Raji (cell line): ENCODE results near the gene BCL2.

Experiments used
- POLR2A ChIP-seq: IDR thresholded peaks from 2 replicates; pipeline ENCODE4 v1.6.1; 2011; ENCODE audit warnings: low read depth, low read length, control low read depth; ENCODE audit not compliant: insufficient read depth

Gene BCL2

GRCh38 chr18:63186520-63187222, 132.9 kb downstream of the BCL2 start:
- TF ChIP-seq POLR2A: no peak

DNA sequence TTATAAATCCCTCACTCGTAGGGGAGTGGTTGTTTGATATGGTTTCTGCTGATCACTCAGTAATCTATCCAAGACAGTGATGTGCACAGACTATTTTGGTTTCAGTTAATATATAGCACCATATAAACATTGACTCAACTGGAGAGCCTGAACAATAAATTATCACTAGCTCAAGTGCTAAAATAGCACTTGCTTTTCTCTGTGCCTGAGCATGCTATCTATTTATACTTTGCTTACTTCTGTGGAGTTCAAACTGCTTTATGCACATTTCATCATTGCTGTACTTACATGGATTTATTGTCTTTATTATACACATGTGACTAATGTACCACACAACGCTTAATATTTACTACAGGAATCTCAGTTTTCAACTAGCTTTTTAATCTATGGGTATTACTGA, 133.6 kb downstream of the BCL2 start:
- TF ChIP-seq POLR2A: no peak

GRCh38 chr18:63183952-63184770, 135.4 kb downstream of the BCL2 start:
- no peak for TF ChIP-seq POLR2A

DNA sequence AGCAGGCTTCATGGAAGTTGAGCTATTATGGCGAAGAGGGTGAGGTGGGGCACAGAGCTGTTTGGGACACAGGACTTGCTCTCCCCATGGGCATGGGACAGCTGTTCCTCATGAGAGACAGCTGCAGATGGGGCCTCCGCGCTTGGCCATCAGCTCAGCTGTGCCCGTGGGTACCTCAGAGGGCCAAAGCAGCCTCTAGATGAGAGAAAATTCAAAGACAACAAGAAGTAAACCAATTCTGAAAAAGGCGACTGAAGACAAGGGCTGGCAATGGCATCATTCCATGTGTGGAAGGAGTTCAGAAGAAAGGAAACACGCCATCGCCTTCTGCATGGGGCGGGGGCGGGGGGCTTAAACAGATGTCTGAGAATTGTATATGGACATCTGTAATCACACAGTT, 136.2 kb downstream of the BCL2 start:
- no peak for TF ChIP-seq POLR2A

- TF ChIP-seq POLR2A: no peak
Measured at GRCh38 chr18:63182861-63183260, 136.7 kb downstream of the BCL2 start.

- TF ChIP-seq POLR2A: no peak
Measured at GRCh38 chr18:63182310-63182772, 137.2 kb downstream of the BCL2 start.

GRCh38 chr18:63181706-63182309, 137.8 kb downstream of the BCL2 start:
- no peak for TF ChIP-seq POLR2A

- no peak for TF ChIP-seq POLR2A
Measured at GRCh38 chr18:63180971-63181376, 138.6 kb downstream of the BCL2 start.

DNA sequence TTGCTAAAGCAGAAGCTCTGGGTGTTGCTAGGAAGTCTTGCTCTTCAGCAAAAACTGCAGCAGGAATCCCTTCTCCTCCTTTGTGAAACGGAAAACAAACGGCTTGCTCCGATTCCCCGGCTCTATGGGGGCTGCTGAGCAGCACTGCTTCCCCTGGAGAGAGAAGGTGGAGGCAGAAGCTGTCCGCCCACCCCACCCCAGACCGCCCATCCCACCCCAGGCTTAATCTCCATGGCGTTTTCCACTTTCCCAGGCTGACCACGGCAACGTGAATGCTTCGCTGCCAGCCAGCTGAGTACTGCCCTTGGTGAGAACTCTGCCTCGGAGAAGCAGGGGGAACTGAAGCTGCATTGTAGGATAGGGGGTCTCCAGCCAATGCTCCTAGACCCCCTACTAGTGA, 139.2 kb downstream of the BCL2 start:
- no peak for TF ChIP-seq POLR2A

- no peak for TF ChIP-seq POLR2A
Measured at GRCh38 chr18:63179422-63179821, 140.1 kb downstream of the BCL2 start.

GRCh38 chr18:63178971-63179370, 140.6 kb downstream of the BCL2 start:
- no peak for TF ChIP-seq POLR2A

- TF ChIP-seq POLR2A: no peak
Measured at GRCh38 chr18:63177919-63178821, 141.4 kb downstream of the BCL2 start.

- TF ChIP-seq POLR2A: no peak
Measured at GRCh38 chr18:63177259-63177658, 142.3 kb downstream of the BCL2 start.

DNA sequence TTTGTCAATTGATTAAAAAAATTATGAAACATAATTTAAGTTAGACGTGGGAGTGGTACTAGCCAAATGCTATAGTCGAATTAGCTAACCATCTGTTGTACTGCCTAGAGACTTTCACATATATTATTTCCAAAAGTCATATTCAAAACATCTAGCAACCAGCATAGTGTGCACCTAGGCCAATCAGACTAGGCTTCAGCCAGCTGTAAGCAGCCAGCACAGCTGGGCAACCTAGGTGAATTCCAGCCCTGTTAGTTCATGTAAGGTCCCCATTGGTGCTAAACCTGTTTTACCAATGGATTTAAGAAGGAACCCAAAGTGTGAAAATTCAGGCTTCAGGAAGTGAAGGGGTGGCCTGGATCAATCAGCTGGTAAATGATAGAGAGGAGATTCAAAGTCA, 144.3 kb downstream of the BCL2 start:
- TF ChIP-seq POLR2A: no peak

- no peak for TF ChIP-seq POLR2A
Measured at GRCh38 chr18:63173983-63174382, 145.6 kb downstream of the BCL2 start.

- no peak for TF ChIP-seq POLR2A
Measured at GRCh38 chr18:63169853-63170252, 149.7 kb downstream of the BCL2 start.

DNA sequence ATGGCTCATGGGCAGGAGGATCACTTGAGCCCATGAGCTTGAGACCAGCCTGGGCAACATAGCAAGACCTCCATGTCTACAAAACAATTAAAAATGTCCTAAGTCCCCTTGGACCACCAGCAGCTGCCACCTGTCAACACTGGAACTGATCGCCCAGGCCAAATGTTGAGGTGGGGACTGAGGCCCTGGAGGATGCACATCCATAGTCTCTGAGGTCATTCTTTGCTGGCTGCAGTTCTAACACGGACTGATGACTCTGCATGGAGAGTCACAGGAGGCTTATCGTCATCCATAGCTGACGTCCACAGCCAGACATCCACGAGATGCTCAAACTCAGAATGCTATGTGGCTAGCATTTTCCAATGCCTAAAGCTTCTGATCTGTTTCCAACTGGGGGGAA, 151.3 kb downstream of the BCL2 start:
- no peak for TF ChIP-seq POLR2A
